GM12878 (cell line): ENCODE results near the gene TRPM3. TPM values are rescaled to one million over a fixed set of nuclear protein-coding genes. Genes with fewer than 3 reads are reported as not detected.

Experiments used
- GABPA ChIP-seq: IDR thresholded peaks from 2 replicates; pipeline ENCODE4 v1.6.1; 2014; ENCODE audit warnings: antibody characterized with exemption, low read depth, mild to moderate bottlenecking, inconsistent platforms
- HCFC1 ChIP-seq: fragments of 150-350 bp; IDR thresholded peaks from 2 replicates; pipeline ENCODE4 v1.6.1; 2014; ENCODE audit warnings: low read length
- HSF1 ChIP-seq: fragments of 150-350 bp; IDR thresholded peaks from 2 replicates; pipeline ENCODE4 v1.6.1; 2014; ENCODE audit warnings: mild to moderate bottlenecking, low read depth, low read length
- LARP7 ChIP-seq: fragments of 450-650 bp; IDR thresholded peaks from 2 replicates; pipeline ENCODE4 v1.6.1; 2017; ENCODE audit warnings: mild to moderate bottlenecking
- NRF1 ChIP-seq: conservative IDR thresholded peaks from 2 replicates; pipeline ENCODE4 v1.6.1; 2011; ENCODE audit warnings: mild to moderate bottlenecking, low read depth, low read length, improper control_type of control experiment
- PAX5 ChIP-seq: IDR thresholded peaks from 2 replicates; pipeline ENCODE4 v1.6.1; 2011; ENCODE audit warnings: low read depth, low read length, borderline replicate concordance
- PKNOX1 ChIP-seq: fragments of 450-650 bp; IDR thresholded peaks from 2 replicates; pipeline ENCODE4 v1.6.1; 2016; ENCODE audit warnings: mild to moderate bottlenecking
- RELA ChIP-seq: fragments of 450-650 bp; IDR thresholded peaks from 2 replicates; pipeline ENCODE4 v1.8.0; 2014; ENCODE audit warnings: borderline replicate concordance; ENCODE audit not compliant: partially characterized antibody
- SUPT20H ChIP-seq: IDR thresholded peaks from 2 replicates; pipeline ENCODE4 v1.6.1; 2011; ENCODE audit warnings: low read depth, mild to moderate bottlenecking, low read length, moderate library complexity, borderline replicate concordance; ENCODE audit not compliant: control insufficient read depth
- TBL1XR1 ChIP-seq: IDR thresholded peaks from 2 replicates; pipeline ENCODE4 v1.6.1; 2012; ENCODE audit warnings: low read depth, low read length, improper control_type of control experiment
- YY1 ChIP-seq: IDR thresholded peaks from 2 replicates; pipeline ENCODE4 v1.6.1; 2011; ENCODE audit warnings: low read depth, mild to moderate bottlenecking, low read length
- ZBTB4 ChIP-seq: fragments of 450-650 bp; formaldehyde crosslinking; IDR thresholded peaks from 2 replicates; pipeline ENCODE4 v1.4.0; 2022; ENCODE audit warnings: mild to moderate bottlenecking, moderate library complexity
- ZBTB40 ChIP-seq: fragments of 450-650 bp; IDR thresholded peaks from 2 replicates; pipeline ENCODE4 v1.6.1; 2016; ENCODE audit warnings: mild to moderate bottlenecking, moderate library complexity, borderline replicate concordance
- polyA plus RNA-seq, 11 experiments: library from polyadenylated mRNA; depleted of rRNA in 4 of 11; unstranded in 6 of 11; stranded (reverse) in 5 of 11; fragments of >200 nt; fragmentation: Nextera tagmentation in 4 of 11; fragmentation: Illumina TruSeq in 1 of 11; extraction: Ambion mirVana in 4 of 11; extraction: Trizol in 1 of 11; gene quantifications; 1 replicate in 1 of 11; 2 replicates in 10 of 11; pipeline versions ENCODE4 v1.2.1 to v1.2.3, GENCODE V29; 2011 to 2016; ENCODE audit warnings: inconsistent platforms in 2 of 11, missing spikeins in 2 of 11, low read depth in 1 of 11
- total RNA-seq, 4 experiments: library from RNA; depleted of rRNA in 3 of 4; stranded (reverse); fragments of >200 nt in 3 of 4; fragmentation: Illumina TruSeq in 1 of 4; extraction: Trizol in 1 of 4; gene quantifications; 2 replicates each; pipeline versions ENCODE4 v1.2.1 to v1.2.3, GENCODE V29; 2013 to 2021
- TF ChIP-seq, protein P1 (sequence below): IDR thresholded peaks from 2 replicates; pipeline ENCODE4 v1.6.1; 2011; ENCODE audit warnings: low read depth, mild to moderate bottlenecking, low read length, moderate library complexity, borderline replicate concordance; ENCODE audit errors: extremely low read depth
- TF ChIP-seq, protein P2 (sequence below): IDR thresholded peaks from 2 replicates; pipeline ENCODE4 v1.6.1; 2011; ENCODE audit warnings: low read depth, low read length, improper control_type of control experiment, borderline replicate concordance

Gene TRPM3
- total and polyA plus RNA-seq, 10 of the 15 experiments (the other 5 are each of a cell fraction or from before 2014, with no cell fraction given): not detected

- no peak for TF ChIP-seq ZBTB4 (CRISPR knock-in tag)
- TF ChIP-seq YY1: no peak
- peak; percentile 75 for TF ChIP-seq PKNOX1
- TF ChIP-seq, protein P1, sequence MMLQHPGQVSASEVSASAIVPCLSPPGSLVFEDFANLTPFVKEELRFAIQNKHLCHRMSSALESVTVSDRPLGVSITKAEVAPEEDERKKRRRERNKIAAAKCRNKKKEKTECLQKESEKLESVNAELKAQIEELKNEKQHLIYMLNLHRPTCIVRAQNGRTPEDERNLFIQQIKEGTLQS: no peak
- TF ChIP-seq PAX5: no peak
- no peak for TF ChIP-seq ZBTB40
- TF ChIP-seq, protein P2, sequence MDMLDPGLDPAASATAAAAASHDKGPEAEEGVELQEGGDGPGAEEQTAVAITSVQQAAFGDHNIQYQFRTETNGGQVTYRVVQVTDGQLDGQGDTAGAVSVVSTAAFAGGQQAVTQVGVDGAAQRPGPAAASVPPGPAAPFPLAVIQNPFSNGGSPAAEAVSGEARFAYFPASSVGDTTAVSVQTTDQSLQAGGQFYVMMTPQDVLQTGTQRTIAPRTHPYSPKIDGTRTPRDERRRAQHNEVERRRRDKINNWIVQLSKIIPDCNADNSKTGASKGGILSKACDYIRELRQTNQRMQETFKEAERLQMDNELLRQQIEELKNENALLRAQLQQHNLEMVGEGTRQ: no peak
- TF ChIP-seq NRF1: no peak
- no peak for TF ChIP-seq LARP7
- no peak for TF ChIP-seq HCFC1
- no peak for TF ChIP-seq TBL1XR1
- TF ChIP-seq GABPA: no peak
- TF ChIP-seq SUPT20H: no peak
- TF ChIP-seq RELA: no peak
- TF ChIP-seq HSF1: no peak
These were observed 601.3 kb downstream of the TRPM3 start (continued) for GRCh38 chr9:70519912-70520724.
